HG03558 (cell line): ENCODE measurements around the gene SOWAHA.
"Not testable (repeated sequence)": the region's sequence is repeated elsewhere in the genome, so short reads cannot be mapped to it uniquely, and the experiment has no call there.

Experiments used
- ATAC-seq: cut with Tn5 transposase; IDR thresholded peaks from one replicate; pipeline ENCODE4 v1.9.1; 2021; ENCODE audit warnings: moderate number of reproducible peaks; ENCODE audit not compliant: unreplicated experiment; ENCODE audit errors: extremely low read depth

Gene SOWAHA

GRCh38 chr5:132805872-132806271 is 7.2 kb upstream of the SOWAHA start:
- not testable (repeated sequence) for ATAC-seq

- ATAC-seq: not testable (repeated sequence)
Measured at GRCh38 chr5:132806804-132807162, 6.3 kb upstream of the SOWAHA start.

- no peak for ATAC-seq
Measured at GRCh38 chr5:132807163-132807838, 5.8 kb upstream of the SOWAHA start.

GRCh38 chr5:132808448-132808847 is 4.7 kb upstream of the SOWAHA start:
- no peak for ATAC-seq

- ATAC-seq: no peak
Measured at GRCh38 chr5:132808866-132809265, 4.2 kb upstream of the SOWAHA start.

GRCh38 chr5:132810605-132811004 is 2.5 kb upstream of the SOWAHA start:
- ATAC-seq: no peak

GRCh38 chr5:132812123-132812765 is 858 bp upstream of the SOWAHA start:
- no peak for ATAC-seq

GRCh38 chr5:132813599-132814502 is 749 bp downstream of the SOWAHA start:
- ATAC-seq: no peak

- no peak for ATAC-seq
Measured at GRCh38 chr5:132814503-132815294, 1.6 kb downstream of the SOWAHA start.

GRCh38 chr5:132815454-132815853 is 2.4 kb downstream of the SOWAHA start:
- no peak for ATAC-seq

GRCh38 chr5:132816083-132816482 is 3.0 kb downstream of the SOWAHA start:
- ATAC-seq: no peak

- no peak for ATAC-seq
Measured at GRCh38 chr5:132816554-132816953, 3.5 kb downstream of the SOWAHA start.

- no peak for ATAC-seq
Measured at GRCh38 chr5:132817011-132817410, 3.9 kb downstream of the SOWAHA start.

- no peak for ATAC-seq
Measured at GRCh38 chr5:132819468-132819867, 6.4 kb downstream of the SOWAHA start.

GRCh38 chr5:132820162-132820754 is 7.2 kb downstream of the SOWAHA start:
- ATAC-seq: no peak

GRCh38 chr5:132821350-132821749 is 8.2 kb downstream of the SOWAHA start:
- no peak for ATAC-seq

- ATAC-seq: no peak
Measured at GRCh38 chr5:132821791-132822190, 8.7 kb downstream of the SOWAHA start.

- ATAC-seq: no peak
Measured at GRCh38 chr5:132822650-132823480, 9.8 kb downstream of the SOWAHA start.

GRCh38 chr5:132823481-132824050 is 10.5 kb downstream of the SOWAHA start:
- no peak for ATAC-seq
